Activated effector memory CD4-positive, alpha-beta T cell treated with anti-CD3 and anti-CD28 coated beads, Interleukin-2, amount 50 U/mL, for 16 hours (primary cell): Measurements from ENCODE around the gene QRICH1.

Experiments
- DNase-seq: peaks from one replicate; pipeline ENCODE4 v3.0.0-alpha.2; 2020

Gene QRICH1

GRCh38 chr3:48997714-48998637, 95.9 kb downstream of the QRICH1 start:
- no peak for DNase-seq

GRCh38 chr3:48997102-48997635, 96.7 kb downstream of the QRICH1 start:
- no peak for DNase-seq

- no peak for DNase-seq
Measured at GRCh38 chr3:48996640-48997039, 97.2 kb downstream of the QRICH1 start.

GRCh38 chr3:48993834-48994233, 100.0 kb downstream of the QRICH1 start:
- DNase-seq = no peak

- DNase-seq = no peak
Measured at GRCh38 chr3:48991851-48992545, 101.9 kb downstream of the QRICH1 start.

GRCh38 chr3:48990636-48991469, 103.0 kb downstream of the QRICH1 start:
- DNase-seq = peak; percentile 76

- DNase-seq = peak; percentile 92
Measured at GRCh38 chr3:48989796-48990635, 103.9 kb downstream of the QRICH1 start, which contains the start of gene P4HTM. P4HTM (plus strand) TSS chr3:48990241; CDS start chr3:48990257, 16 bp downstream.

GRCh38 chr3:48989126-48989795, 104.6 kb downstream of the QRICH1 start:
- no peak for DNase-seq

GRCh38 chr3:48985831-48986376, 108.0 kb downstream of the QRICH1 start:
- no peak for DNase-seq

- no peak for DNase-seq
Measured at GRCh38 chr3:48984663-48985062, 109.2 kb downstream of the QRICH1 start.

GRCh38 chr3:48983096-48983495, 110.8 kb downstream of the QRICH1 start:
- DNase-seq = no peak

GRCh38 chr3:48982686-48983085, 111.2 kb downstream of the QRICH1 start:
- no peak for DNase-seq

GRCh38 chr3:48982016-48982415, 111.9 kb downstream of the QRICH1 start:
- no peak for DNase-seq

GRCh38 chr3:48980295-48980694, 113.6 kb downstream of the QRICH1 start:
- DNase-seq = no peak
